IMR-90 (cell line): Measurements from ENCODE around the gene MACO1.

Experiments
- CTCF ChIP-seq: conservative IDR thresholded peaks from 2 replicates; pipeline ENCODE4 v1.5.1; 2012; ENCODE audit warnings: mild to moderate bottlenecking, low read depth, low read length, improper control_type of control experiment
- MAZ ChIP-seq: IDR thresholded peaks from 2 replicates; pipeline ENCODE4 v1.6.1; 2012; ENCODE audit warnings: low read depth, mild to moderate bottlenecking, low read length, improper control_type of control experiment, moderate library complexity, borderline replicate concordance
- POLR2A ChIP-seq: IDR thresholded peaks from 2 replicates; pipeline ENCODE4 v1.6.1; 2012; ENCODE audit warnings: mild to moderate bottlenecking, low read depth, low read length
- SMC3 ChIP-seq: fragments of 150-350 bp; IDR thresholded peaks from 2 replicates; pipeline ENCODE4 v1.6.1; 2016; ENCODE audit warnings: low read depth, mild to moderate bottlenecking, antibody characterized with exemption, low read length, moderate library complexity

- TF ChIP-seq CTCF (no peak), MAZ (no peak), SMC3 (no peak), POLR2A (no peak)
Observed at GRCh38 chr1:25546193-25546592, 115.5 kb downstream of the MACO1 start.
